Lower lobe of right lung (tissue), 2 donors: Measurements from ENCODE around the gene VCL. TPM values are rescaled to one million over a fixed set of nuclear protein-coding genes. Genes with fewer than 3 reads are reported as not detected.
A peak's percentile ranks its signal among the peaks of the same experiment; 100 is the strongest.
"Not testable (repeated sequence)": the region's sequence is repeated elsewhere in the genome, so short reads cannot be mapped to it uniquely, and the experiment has no call there.

Source experiments
- ATAC-seq, 2 donors: fragments of 200-7000 bp; cut with Tn5 transposase; one replicate each; pipeline ENCODE4 v1.9.1; 2020 to 2022; ENCODE audit warnings: mild to moderate bottlenecking in 2 of 2, moderate library complexity in 2 of 2
- DNase-seq: peaks from one replicate; pipeline ENCODE4 v3.0.0-alpha.2; 2020
- H3K27ac ChIP-seq: fragments of 200-600 bp; one replicate; pipeline ENCODE4 v1.8.0; 2022
- H3K27me3 ChIP-seq: fragments of 200-600 bp; one replicate; pipeline ENCODE4 v1.8.0; 2022; ENCODE audit warnings: low read depth
- H3K36me3 ChIP-seq: fragments of 200-600 bp; one replicate; pipeline ENCODE4 v1.8.0; 2022; ENCODE audit warnings: mild to moderate bottlenecking
- H3K4me1 ChIP-seq: fragments of 200-600 bp; one replicate; pipeline ENCODE4 v1.8.0; 2022
- H3K4me3 ChIP-seq: fragments of 200-600 bp; one replicate; pipeline ENCODE4 v1.8.0; 2022; ENCODE audit warnings: mild to moderate bottlenecking
- H3K9me3 ChIP-seq: fragments of 200-600 bp; one replicate; pipeline ENCODE4 v1.8.0; 2022
- intact Hi-C: fragments of 100-400 bp; cut with DNase I; formaldehyde crosslinking; loops from one replicate; pipeline ENCODE4 v1.11.0; 2022
- total RNA-seq: library from RNA; stranded (reverse); fragmentation: NEBNext Ultra II Directional; extraction: Animal tissue kit (Norgen Biotek cat#: 25700); gene quantifications from one replicate; pipeline ENCODE4 v1.2.1, GENCODE V29; 2021
- TF ChIP-seq, protein P1 (sequence below): fragments of 200-600 bp; IDR thresholded peaks from one replicate; pipeline ENCODE4 v1.8.0; 2022; ENCODE audit warnings: antibody characterized with exemption, mild to moderate bottlenecking
- donor health status: DM: no; HTN: yes; CAD: no; lungs with severe emphysema.

VCL gene
- total RNA-seq, 1 donor from 2014 or later, result 106 TPM

DNA sequence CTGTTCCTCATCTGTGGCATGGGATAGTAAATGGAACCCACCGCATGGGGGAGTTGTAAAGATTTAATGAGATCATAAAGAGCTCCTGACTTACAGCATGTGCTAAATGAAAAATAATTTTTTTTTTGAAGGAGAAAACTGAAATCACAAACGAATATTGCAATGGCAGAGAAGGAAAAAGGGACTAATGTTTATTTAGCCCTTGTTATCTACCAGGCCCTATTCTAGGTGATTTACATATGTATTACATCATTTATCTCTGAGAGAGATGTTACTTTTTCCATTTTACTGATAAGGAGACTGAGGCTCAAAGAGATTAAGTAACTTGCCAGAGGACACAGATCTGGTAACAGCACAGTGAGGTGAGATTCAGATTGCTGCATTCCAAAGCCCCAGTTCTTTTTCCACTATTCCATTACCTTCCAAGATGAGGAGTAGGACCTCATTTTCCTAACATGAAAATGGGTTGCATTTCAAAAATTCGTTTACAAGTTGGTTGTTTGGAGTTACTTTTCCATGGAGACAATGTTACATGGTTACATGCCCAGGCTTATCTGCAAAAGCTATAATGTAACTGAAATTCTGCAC, 28.6 kb downstream of the VCL start:
- DNase-seq, result no peak
- no peaks in the 10 kb centered on the region for H3K27me3 ChIP-seq
- peaks cover 51% of the 10 kb centered on the region for H3K4me1 ChIP-seq
- TF ChIP-seq, protein P1, sequence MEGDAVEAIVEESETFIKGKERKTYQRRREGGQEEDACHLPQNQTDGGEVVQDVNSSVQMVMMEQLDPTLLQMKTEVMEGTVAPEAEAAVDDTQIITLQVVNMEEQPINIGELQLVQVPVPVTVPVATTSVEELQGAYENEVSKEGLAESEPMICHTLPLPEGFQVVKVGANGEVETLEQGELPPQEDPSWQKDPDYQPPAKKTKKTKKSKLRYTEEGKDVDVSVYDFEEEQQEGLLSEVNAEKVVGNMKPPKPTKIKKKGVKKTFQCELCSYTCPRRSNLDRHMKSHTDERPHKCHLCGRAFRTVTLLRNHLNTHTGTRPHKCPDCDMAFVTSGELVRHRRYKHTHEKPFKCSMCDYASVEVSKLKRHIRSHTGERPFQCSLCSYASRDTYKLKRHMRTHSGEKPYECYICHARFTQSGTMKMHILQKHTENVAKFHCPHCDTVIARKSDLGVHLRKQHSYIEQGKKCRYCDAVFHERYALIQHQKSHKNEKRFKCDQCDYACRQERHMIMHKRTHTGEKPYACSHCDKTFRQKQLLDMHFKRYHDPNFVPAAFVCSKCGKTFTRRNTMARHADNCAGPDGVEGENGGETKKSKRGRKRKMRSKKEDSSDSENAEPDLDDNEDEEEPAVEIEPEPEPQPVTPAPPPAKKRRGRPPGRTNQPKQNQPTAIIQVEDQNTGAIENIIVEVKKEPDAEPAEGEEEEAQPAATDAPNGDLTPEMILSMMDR, result no peak
- ATAC-seq, result no peak
- no peaks in the 10 kb centered on the region for H3K36me3 ChIP-seq
- no peak overlapping the region for H3K4me3 ChIP-seq
- intact Hi-C loops, result no loop called here
- no peaks in the 10 kb centered on the region for H3K9me3 ChIP-seq
- H3K27ac ChIP-seq, result no peak overlapping the region

DNA sequence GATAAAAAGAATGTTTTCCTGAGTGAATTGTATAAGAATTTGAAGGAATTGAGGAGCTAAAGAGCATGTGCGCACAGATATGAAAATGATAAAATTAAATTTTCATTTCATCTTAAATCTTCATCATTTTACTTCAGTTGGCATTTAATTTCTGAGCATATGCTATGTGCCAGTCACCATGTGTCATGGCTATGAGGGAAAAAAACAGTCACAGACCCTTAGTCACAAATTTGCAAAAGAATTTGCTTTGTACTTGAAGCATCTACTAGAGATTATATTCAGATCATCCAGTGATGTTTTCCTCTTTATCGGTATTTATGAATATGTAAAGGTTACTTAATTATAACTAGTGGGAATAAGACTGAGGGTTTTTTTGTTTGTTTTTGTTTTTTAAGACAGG, 29.8 kb downstream of the VCL start:
- Histone ChIP-seq H3K9me3 (no peaks in the 10 kb centered on the region), H3K36me3 (no peaks in the 10 kb centered on the region), H3K4me1 (peaks cover 48% of the 10 kb centered on the region), H3K4me3 (no peak overlapping the region), H3K27me3 (no peaks in the 10 kb centered on the region), H3K27ac (no peak overlapping the region)
- DNase-seq, result no peak
- intact Hi-C loops, result no loop called here
- TF ChIP-seq, protein P1, result no peak
- no peak for ATAC-seq

DNA sequence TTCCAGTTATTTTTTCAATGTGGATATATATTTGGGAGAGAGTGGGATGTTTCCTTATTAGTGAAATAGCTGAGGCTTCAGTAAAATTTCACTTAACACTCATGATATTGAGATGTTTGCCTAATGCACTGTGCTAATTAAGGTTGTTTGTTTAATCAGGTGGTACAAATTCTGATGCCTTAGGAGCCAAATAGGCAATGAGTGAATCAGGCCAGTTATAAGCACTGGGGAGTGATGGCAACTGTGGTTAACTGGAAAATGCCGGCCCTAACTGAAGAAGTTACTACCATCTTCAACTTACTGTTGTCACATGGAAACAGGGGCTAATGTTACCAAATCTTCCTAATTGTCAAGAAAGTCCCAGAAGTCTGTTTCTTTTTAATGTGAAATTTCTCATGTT, 32.0 kb downstream of the VCL start:
- no peak for ATAC-seq

DNA sequence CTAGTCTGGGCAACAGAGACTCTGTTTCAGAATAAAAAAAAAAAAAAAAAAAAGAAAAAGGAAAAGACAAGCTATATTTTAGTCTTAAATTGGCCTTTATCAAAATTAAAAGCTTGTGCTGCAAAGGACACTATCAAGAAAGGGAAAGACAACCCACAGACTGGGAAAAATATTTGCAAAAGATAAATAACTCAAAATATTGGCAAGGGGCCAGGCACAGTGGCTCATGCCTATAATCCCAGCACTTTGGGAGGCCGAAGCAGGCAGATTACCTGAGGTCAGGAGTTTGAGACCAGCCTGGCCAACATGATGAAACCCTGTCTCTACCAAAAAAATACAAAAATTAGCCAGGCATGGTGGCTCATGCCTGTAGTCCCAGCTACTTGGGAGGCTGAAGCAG, 34.3 kb downstream of the VCL start:
- peaks cover 45% of the 10 kb centered on the region for H3K4me1 ChIP-seq
- H3K9me3 ChIP-seq, H3K4me3 ChIP-seq, DNase-seq, intact Hi-C loops, H3K27ac ChIP-seq, ATAC-seq, H3K27me3 ChIP-seq, H3K36me3 ChIP-seq: not testable (repeated sequence)

More for the DNA sequence above, 32.0 kb downstream of the VCL start:
- peaks cover 48% of the 10 kb centered on the region for H3K4me1 ChIP-seq
- no peak overlapping the region for H3K27ac ChIP-seq
- DNase-seq, result no peak
- no peaks in the 10 kb centered on the region for H3K27me3 ChIP-seq
- no peaks in the 10 kb centered on the region for H3K36me3 ChIP-seq
- TF ChIP-seq, protein P1, result no peak
- intact Hi-C loops, result no loop called here
- no peak overlapping the region for H3K4me3 ChIP-seq
- no peaks in the 10 kb centered on the region for H3K9me3 ChIP-seq

DNA sequence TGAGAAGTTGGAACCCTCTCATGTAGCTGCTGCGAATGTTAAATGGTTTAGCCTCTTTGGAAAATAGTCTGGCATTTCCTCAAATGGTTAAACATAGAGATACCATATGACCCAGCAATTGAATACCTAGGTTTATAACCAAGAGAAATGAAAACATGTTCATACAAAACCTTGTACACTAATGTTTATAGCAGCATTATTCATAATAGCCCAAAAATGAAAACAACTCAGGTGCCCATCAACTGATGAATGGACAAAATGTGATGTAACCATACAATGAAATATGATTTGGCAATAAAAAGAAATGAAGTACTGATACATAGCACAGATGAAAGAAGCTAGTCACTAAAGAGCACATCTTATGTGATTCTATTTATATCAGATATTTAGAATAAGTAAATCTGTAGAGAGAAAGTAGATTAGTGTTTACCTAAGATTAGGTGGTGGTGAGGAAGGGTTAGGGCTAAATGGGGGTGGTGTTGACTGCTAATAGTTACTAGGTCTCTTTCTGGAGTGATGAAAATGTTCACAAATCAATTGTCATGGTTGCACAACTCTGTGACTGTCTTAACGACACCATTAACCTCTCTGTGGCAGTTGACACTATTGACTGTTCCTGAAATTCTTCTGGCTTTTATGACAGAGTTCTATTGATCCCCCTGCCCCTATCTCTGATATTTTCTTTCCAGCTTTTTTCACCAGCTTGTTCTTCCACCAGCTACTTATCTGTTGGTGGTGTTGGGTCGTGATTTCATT, 35.2 kb downstream of the VCL start:
- Histone ChIP-seq H3K36me3 (peaks cover 6% of the 10 kb centered on the region), H3K9me3 (no peaks in the 10 kb centered on the region), H3K4me3 (no peak overlapping the region), H3K27ac (no peak overlapping the region), H3K4me1 (peaks cover 46% of the 10 kb centered on the region), H3K27me3 (no peaks in the 10 kb centered on the region)
- peak in 1 of 2 donors; percentile 8 for ATAC-seq
- intact Hi-C loops, result no loop called here
- DNase-seq, result no peak
- TF ChIP-seq, protein P1, result no peak

DNA sequence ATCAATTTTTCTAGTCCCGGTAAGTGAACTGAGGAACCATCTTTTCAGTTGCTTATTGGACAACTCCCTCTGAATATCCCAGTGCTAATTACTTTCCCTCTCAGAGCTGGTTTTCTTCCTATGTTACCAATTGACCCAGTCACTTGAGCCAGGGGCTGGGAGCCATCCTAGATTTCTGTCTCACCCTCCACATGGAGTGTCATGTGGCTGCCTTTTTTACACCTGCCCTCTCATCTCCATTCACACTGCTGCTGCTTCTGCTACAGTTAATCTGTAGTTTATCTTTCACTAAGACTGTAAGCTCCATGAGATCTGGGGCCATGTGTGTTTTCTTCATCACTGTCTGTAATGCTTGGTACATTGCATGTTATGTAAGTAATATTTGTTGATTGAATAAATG, 35.8 kb downstream of the VCL start:
- DNase-seq (no peak), ATAC-seq (no peak)
- intact Hi-C loops, result no loop called here
- H3K4me3 ChIP-seq, result no peak overlapping the region
- H3K9me3 ChIP-seq, result no peaks in the 10 kb centered on the region
- no peaks in the 10 kb centered on the region for H3K27me3 ChIP-seq
- TF ChIP-seq, protein P1, result no peak
- peaks cover 52% of the 10 kb centered on the region for H3K4me1 ChIP-seq
- H3K36me3 ChIP-seq, result peaks cover 6% of the 10 kb centered on the region
- peak overlapping the region; percentile 16 for H3K27ac ChIP-seq
